Measurements from ENCODE around the gene DCXR.

The DCXR gene

DNA sequence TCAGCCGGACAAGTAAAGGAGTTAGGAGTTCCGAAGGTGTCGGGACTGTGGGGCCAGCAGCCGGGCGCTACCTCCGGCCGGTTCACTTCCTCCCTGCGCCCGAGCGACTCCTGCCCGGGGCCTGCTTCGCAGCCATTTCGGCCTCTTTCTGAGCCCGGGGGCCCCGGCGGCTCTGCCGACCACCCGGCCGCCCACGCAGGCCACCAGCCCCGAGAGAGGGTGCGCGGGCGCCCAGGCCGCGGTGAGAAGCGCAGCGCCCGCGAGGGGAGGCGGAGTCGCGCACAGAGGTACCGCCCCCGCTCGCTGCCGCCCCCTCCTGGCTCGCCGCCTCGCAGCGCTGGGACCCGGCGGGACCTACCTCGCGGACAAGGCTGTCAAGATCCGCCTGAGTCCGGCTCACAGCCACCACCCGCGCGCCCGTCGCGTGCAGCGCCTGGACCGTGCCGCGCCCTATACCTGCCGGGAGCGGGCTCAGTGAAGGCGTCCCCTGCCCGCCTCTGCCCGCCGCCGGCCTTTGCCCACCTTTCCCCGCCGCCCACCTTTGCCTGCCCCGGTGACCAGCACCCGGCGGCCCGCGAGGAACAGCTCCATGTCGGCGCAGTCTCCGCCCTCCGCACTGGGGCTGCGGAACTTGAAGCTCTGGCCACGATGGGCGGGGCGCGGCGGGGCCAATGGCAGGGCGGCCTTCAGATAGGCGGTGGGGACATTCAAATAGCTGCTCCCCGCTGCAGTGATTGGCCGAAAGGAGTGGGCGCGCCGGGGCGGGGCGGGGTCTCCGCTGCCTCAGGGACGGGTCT is at the start of gene DCXR:
Gene DCXR, minus strand, starts transcription at position 606 of the 797 bp plus-strand sequence. Its CDS starts 15 bp downstream, at position 591.
- peak; percentile 99 for DNase-seq

DNA sequence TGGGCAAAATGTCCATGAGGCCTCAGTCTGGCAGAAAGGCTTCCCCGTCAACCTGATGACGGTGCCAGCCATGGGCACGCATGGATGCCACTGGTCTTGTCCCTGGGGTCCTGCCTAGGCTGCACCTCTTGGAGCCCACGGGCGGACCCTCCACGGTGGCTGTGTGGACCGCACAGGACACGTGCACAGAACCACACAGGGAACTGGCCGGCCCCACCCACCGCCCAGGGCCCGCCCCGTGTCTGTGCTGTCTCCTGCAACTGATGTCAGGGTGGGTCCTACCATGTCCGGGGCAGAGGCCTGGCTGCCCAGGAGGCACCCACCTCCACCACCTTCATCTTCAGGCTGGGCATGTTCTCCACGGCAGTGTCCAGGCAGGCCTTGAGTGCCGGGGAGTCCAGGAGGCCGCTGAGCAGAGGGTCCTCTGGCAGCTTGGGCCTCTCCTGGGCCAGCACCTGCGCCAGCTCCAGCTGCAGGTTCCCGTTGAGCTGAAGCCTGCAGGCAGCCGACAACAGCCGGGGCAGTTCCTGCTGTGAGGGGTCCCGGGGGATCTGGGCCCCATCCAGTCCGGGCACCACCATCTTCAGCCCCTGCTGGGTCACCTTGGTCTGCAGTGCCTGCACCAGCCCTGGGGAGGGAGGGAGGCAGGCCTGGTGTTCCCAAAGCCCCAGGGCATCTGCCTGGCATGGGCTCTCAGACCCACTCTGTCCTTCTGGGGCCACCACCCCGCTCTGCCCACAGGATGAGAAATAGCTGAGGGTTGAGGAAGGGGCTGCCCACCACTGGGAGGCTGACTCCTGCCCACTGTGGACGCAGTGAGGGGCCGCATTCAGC is 48.7 kb upstream of the DCXR start:
- DNase-seq: no peak

DNA sequence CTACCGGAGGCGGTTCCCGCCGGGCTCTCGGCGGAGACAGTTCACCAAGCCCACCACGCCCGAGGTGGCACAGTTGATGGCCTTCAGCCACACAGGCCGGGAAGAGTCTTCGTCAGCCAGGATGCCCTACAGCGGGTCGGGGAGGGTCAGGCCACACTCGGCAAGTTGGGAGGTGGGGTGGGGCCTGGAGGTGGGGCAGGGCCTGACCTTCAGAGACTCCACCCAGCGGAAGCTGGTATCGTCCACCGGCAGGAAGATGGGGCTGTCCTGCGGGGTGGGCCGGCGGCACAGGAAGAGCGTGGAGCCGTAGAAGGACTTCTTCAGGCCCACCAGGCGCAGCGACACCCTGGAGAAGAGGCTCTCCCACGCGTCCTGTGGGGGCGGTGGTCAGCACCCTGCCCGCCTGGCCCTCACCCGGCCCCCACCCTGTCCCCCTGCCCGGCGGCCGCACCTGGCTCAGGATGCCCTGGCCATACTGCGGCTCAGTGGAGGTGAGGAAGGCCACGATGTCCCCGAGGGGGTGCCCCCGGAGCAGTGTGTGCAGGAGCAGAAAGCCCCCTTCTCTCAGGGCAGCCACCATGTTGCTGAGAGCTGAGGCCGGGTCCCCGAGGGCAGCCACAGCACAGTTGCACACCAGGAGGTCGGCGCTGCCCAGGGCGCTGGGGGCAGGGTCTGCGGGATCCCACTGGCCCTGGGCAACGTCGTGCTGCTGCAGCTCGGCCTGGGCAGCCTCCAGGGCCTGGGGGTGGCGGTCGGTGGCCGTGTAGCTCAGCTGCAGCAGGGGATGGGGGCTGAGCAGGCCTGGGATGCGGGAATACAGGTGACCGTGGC is 47.7 kb upstream of the DCXR start:
- no peak for DNase-seq

DNA sequence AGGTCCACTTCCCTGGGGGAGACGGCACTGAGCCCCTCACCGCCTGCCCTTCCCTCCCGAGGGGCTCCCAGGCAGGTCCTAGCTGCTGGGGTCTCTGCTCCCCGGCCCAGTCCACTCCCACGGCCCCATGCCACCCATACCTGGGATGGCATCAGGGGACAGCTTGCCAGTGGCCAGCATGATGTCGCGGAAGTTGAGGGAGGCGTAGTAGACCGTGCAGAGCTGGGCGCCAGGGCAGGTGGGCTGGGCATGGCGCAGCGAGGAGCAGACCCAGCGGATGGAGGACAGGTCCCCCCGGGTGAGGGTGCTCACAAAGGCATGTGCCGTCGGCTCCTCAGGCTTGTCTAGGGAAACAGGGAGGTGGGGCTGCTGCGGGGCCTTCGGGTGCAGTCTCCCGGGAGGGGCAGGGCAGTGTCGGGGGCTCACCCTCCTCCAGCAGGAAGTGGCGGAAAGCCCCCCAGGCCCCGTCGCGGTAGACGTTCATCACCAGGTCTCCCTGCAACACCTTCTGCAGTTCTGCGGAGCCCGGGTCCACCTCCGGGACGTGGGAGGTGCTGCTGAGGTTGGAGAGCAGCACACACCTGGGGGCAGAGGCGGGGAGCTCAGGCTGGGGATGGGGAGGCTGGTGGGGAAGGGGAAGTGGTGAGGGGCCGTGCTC is 47.0 kb upstream of the DCXR start:
- no peak for DNase-seq

DNA sequence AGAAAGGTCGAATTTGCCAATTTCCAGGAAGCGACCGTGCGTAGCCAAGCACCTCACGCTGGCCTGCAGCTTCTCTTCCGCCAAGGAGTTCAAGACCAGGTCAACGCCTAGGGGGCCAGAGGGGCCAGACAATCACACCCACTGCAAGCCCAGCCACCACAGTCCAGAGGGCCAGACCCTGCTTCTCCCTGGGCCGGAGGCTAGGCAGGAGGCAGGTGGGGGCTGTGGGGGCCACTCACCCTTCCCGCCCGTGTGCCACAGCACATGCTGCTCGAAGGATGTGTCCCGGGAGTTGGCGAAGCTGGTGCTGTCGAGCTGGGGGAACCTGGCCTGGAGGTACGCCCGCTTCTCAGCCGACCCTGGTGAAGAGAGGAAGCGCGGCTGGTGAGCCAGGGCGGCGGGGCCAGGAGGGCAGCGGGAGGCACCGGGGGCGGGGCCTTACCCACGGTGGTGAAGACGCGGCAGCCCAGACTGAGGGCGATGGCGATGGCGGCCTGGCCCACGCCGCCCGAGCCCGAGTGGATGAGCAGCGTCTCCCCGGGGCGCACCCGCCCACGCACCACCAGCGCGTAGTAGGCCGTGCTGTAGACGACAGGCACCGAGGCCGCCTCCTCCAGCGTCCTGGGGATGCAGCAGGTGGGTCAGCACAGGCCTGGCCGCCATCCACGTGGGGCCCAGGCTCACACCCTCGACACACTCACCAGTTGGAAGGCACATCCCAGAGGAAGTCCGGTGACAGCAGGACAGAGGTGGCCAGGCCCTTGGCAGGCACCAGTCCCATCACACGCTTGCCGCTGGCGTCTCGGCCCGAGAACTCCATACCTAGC is 46.2 kb upstream of the DCXR start:
- DNase-seq: no peak

DNA sequence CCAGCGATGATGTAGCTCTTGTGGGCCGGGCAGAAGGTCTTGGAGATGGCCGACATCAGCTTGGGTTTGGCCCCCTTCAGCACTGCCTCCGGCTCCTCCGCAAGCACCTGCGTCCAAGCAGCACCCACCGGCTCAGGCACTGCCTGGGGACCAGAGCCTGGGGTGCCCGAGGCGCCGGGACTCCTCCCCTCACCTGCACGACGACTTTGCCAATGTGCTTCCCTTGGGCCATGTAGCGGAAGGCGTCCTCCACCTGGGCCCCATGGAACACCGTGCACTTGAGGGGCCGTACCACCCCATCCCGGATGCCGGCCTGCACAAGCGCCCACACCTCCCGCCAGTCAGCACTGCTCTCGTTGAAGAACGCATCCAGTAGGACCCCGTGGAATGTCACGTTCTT is 45.5 kb upstream of the DCXR start:
- DNase-seq: no peak

DNA sequence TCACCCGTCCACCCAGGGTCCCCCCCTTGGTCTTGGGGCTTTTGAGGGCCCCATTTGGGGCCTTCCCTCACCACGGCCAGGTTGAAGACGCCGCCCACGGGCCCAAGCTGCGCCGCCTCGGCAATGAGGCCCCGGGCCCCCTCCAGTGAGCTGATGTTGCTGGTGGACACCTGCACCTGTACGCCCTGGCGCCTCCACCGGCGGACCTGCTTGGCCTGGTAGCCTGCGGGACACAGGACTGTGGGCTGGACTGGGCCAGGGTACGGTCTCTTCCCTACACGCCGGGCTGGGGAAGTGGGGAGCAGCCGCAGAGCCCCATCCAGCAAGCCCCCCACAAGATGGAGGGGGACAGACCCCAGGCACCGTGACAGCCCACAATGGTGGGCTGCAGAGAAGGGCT is 45.0 kb upstream of the DCXR start:
- DNase-seq: no peak

DNA sequence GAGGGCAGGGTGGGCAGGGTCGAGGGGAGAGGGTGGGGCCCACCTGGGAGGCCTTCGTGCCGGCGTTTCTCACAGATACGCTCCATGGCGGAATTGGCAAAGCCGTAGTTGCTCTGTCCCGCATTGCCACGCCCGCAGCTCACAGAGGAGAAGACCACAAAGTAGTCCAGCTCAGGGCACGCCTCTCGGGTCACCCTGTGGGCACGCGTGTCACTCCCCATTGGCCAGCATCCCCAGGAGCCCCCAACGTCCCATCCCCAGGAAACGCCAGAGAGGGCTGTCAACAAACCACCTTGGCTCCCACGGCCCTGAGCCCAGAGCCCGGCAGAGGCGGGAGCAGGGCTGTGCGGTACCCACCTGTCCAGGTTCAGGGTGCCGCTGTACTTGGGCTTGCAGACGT is 44.5 kb upstream of the DCXR start:
- no peak for DNase-seq

DNA sequence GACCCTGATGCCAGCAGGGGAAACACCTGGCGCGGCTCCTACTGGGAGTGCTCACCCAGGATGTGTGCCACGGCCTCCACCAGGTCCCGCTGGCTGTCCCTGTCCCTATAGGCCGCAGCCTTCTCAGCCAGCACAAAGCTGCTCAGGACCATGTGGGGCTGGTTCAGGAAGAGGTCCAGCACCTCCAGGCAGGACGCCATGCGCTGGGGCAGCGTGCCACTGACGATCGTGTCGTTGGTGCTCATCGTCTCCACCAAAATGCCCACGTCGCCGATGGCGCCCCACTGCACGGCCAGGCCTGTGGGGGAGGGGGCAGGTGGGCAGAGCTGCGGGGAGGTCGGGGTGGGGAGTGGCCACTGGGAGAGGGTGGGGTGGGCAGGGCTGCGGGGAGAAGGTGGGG is 44.0 kb upstream of the DCXR start:
- no peak for DNase-seq

DNA sequence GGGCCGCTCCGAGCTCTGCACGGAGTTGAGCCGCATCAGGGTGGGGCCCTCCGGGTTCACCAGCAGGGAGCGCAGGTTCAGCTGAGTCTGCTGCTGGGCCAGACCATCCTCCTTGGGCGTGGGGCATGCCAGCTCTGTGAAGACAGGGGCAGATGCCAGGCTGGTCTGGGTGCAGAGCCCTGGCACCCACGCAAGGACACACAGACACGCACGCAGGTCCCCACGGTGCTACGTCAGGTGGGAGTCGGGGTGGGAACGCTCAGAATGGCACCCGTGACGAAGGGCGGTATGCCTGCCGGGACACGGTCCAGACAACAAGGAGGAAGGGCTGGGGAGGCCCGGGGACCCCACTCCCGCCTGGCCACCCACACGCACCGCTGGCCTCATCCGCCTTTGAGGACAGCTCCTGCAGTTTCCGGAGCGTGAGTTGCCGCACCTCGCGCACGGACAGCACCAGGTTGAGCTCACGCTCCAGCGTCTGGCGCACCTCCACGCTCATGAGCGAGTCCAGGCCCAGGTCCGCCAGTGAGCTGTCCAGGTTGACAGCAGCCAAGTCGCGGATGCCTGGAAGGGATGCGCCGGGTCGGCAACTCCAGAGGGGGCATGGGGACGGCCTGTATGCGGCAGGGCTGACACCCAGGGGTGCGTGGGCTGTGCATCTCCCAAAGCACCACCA is 43.4 kb upstream of the DCXR start:
- DNase-seq: no peak

DNA sequence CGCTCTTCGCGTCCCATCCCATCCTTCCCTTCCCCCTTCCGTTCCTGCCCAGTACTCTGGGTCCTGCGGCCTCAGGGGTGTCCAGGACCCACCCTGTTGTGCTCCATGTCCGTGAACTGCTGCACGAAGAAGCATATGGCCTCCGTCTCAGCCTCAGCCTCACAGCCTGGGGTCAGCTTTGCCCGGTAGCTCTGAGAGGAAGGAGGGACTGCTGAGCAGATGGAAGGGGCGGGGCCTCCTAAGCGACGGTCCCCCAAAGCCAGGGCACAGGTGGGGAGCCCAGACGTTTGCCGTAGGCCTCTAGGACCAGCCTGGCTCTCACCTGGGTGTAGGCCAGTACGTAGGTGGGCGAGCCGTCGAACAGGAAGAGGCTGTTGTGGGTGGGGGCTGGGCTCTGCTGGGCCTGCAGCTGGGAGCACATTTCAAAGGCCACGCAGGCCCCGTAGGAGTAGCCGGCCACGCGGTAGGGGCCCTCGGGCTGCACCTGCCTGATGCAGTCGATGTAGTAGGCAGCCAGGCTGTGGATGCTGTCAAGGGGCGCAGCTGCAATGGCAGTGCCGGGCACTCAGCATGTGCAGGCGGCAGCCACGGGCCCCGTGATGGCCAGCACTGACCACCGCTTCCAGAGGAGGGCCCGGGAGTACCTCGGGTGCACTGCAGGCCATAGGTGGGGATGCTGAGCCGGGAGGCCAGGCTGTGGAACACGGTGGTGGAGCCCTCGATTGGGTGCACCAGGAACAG is 42.7 kb upstream of the DCXR start:
- DNase-seq: no peak

DNA sequence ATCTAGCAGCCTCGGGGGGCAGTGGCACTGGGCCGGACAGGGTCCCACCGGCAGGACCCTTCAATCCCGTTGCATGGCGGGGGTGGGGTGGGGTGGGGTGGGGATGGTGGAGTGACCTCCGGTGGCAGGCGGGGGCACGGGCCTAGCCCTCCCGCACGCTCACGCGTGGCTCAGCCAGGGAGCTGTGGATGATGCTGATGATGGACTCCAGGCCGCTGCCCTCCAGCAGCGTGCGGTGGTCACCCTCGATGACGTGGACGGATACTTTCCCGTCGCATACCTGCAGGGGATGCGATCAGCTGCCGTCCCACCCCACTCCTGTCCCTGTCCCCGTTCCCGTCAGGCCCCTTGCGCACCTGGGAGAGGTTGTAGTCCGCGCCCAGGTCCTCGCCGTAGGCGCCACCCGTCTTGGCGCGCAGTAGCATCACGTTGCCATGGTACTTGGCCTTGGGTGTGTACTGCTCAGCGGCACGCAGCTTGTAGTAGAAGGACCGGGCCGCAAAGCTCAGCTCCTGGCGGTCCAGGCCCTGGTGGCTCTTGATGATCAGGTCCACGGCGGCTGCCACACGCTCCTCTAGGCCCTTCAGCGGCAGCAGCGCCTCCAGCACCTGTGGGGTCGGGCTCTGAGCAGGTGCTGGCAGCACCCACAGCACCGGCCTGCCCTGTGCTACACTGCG is 41.6 kb upstream of the DCXR start:
- no peak for DNase-seq

DNA sequence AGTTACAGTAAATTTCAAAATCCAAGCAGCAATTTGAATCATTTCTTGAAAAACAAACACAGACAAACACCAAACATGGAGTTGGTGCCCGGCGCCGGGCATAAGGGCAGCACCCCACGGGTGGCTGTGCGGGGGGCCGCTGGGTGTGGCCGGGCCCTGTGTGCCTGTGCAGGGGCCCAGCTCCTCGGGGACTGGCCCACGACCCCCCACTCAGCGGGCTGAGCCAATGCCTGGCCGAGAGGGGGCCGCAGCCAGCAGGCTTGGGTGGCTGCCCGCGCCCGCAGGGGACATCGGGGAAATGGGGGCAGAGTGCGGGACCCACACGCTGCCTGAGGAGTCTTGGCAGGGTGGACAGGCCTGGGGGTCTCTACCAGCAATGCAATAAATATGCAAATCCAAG is 40.9 kb upstream of the DCXR start:
- DNase-seq: no peak

DNA sequence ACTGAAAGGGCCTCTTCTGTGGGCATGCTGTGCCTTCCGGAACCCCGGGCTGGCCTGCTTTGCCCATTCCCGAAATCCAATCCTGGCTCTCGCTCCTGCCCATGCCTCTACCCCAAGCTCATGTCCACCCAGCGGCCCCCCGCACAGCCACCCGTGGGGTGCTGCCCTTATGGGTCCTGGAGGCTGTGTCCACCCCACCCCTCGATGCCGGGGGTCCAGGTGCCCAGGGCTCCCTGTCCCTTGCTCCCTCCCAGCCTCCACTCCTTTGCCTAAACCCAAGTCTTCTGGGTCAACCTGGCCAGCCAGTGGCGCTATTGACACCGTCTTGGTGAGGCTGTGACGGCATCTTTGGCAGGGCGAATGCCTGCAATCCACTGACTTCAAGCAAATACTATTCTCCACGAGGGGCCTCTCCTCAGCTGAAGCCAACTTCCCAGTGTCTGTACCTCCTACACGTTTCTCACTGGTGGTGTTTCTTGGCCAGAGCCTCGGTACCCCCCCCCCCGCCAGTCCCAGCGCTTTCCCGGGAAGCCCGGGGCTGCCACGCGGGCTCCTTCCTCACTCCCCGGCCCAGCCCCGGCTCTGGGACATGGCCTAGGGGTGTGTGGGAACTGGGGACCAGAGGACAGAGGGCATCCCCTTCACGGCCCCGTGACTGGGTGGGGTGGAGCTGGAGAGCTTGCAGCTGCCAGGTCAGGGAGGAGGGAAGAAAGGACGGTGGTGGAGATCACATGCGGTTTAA is 40.3 kb upstream of the DCXR start:
- no peak for DNase-seq

DNA sequence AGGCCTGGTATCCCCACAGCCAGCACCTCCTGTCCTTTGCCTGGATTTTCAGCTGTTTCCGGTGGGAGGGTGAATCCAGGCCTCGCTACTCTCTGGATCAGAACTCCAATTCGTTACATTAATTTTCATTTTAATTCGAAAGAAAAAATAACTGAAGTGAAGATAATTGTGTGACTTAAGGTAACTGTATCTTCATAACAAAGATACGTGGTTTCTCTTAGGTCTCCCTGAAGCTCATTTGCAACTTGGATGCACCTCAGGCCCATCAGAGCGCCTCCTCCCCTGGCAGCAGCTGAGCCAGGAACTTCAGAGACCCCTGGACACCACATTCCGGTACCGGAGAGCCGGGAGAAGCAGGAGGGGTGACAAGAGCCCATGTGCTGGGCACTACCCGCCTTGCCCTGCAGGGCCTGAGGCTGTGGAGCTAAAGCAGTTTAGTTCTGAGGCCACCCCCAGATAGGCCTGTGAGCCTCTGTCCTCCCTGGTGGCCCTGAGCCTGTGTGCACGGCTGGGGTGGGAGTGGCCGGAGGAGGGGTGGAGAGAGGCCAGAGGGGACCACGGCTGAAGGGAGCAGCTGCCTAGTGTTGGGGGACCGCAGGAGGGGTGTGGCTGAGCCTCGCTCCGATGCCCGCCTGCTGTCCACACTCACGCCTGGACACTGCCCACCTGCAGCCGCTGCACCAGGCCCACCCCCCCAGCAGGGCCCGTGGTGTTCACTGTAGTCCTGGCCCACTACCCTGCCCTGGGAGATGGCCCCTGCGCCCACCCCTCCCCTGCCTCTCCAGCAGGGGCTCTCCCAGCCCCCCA is 39.5 kb upstream of the DCXR start:
- DNase-seq: peak; percentile 55

DNA sequence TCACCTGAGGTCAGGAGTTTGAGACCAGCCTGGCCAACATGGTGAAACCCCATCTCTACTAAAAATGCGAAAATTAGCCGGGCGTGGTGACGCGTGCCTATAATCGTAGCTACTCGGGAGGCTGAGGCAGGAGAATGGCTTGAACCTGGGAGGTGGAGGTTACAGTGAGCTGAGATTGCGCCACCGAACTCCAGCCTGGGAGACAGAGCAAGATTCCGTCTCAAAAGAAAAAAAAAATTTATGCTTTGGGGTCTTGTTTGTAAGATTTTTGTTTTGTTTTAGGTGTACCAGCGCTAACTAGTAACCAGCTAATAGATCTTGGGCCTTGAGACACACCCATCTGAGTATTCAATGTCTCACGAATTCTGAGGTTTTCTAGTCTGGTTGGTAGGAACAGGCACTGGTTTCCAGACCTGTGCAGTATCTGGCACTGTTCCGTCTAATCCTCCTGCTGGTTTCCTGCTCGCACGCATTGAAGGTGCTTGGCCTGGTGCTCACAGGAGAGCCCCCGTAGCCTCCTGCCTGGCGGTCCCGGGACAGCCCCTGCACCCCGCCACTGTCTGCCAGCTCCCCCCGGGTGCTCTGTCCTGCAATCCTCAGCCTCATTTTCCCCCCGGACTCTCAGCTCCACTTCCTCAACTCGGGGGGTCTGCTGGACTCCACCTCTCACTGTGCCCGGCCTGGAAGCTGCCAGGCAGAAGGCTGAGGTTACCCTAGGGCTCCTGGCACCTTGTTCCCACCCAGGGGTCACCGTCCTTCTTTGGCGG is 38.7 kb upstream of the DCXR start:
- peak; percentile 42 for DNase-seq

DNA sequence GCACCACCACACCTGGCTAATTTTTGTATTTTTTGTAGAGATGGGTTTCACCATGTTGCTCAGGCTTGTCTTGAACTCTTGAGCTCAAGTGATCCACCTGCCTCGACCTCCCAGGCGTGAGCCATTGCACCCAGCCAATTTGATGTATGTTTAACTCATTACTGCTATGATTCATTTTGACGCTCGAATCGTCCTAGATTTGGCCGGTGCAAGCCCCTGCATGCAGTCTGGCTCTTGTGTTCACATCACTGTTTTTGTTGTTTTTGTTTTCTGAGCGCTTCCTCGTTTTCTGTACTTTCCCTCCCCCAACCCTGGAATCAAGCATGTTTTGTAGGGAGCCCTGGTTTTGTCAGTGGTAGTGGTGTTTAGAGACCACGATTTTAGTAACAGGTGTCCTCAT is 35.9 kb upstream of the DCXR start:
- DNase-seq: no peak

DNA sequence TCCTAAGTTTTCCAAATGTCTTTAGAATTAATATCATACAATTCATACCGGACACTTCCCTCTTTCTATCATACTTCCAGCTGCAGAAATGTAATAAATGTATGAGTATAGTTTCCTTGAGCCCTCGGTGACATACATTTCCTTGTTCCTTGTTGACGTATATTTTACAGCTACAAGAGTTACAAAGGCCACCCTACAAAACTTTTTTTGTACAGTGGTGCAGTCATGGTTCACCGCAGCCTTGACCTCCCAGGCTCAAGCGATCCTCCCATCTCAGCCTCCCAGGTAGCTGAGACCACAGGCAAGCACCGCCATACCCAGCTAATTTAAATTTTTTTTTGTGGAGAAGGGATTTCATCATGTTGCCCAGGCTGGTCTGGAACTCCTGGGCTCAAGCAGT is 35.3 kb upstream of the DCXR start:
- DNase-seq: no peak
